CD14-positive monocyte (primary cell): ENCODE data around the gene SH2D4B. TPM values are rescaled to one million over a fixed set of nuclear protein-coding genes. Genes with fewer than 3 reads are reported as not detected.

Experiments
- DNase-seq, 3 donors: peaks; one replicate each; pipeline ENCODE4 v3.0.0-alpha.2; 2011 to 2022
- H2AFZ ChIP-seq: 2 replicates; pipeline ENCODE4 v1.6.0; 2012; ENCODE audit warnings: mild to moderate bottlenecking, low read depth, low read length, inconsistent platforms; ENCODE audit not compliant: insufficient read depth, poor library complexity, severe bottlenecking
- H3K27ac ChIP-seq, 2 donors: 1 replicate in 1 of 2; 2 replicates in 1 of 2; pipeline ENCODE4 v1.5.1; 2012 to 2013; ENCODE audit warnings: low read length in 2 of 2, control low read depth in 1 of 2, inconsistent platforms in 1 of 2, low read depth in 1 of 2, mild to moderate bottlenecking in 1 of 2
- H3K27me3 ChIP-seq, 2 donors: one replicate each; pipeline versions ENCODE4 v1.6.0 to v1.6.1; 2011 to 2013; ENCODE audit warnings: low read length in 2 of 2; ENCODE audit not compliant: control insufficient read depth in 2 of 2, insufficient read depth in 2 of 2
- H3K36me3 ChIP-seq, 2 donors: replicated peaks in 1 of 2; 1 replicate in 1 of 2; 2 replicates in 1 of 2; pipeline versions ENCODE4 v1.5.1 to v1.6.1; 2012 to 2013; ENCODE audit warnings: low read length in 2 of 2, control low read depth in 1 of 2, inconsistent platforms in 1 of 2, mild to moderate bottlenecking in 1 of 2; ENCODE audit not compliant: insufficient read depth in 2 of 2, control insufficient read depth in 1 of 2
- H3K4me1 ChIP-seq, 2 donors: 1 replicate in 1 of 2; 2 replicates in 1 of 2; pipeline versions ENCODE4 v1.5.1 to v1.6.1; 2012 to 2013; ENCODE audit warnings: low read length in 2 of 2, control low read depth in 1 of 2, inconsistent platforms in 1 of 2, mild to moderate bottlenecking in 1 of 2, moderate library complexity in 1 of 2; ENCODE audit not compliant: insufficient read depth in 2 of 2, control insufficient read depth in 1 of 2
- H3K4me2 ChIP-seq: replicated peaks from 2 replicates; pipeline ENCODE3; 2012; ENCODE audit warnings: low read length, moderate library complexity, mild to moderate bottlenecking; ENCODE audit not compliant: poor library complexity, severe bottlenecking; ENCODE audit errors: extremely low read depth
- H3K4me3 ChIP-seq, 3 experiments: fragments of 200-600 bp in 1 of 3; sonication (generic) in 1 of 3; replicated peaks in 1 of 3; 1 replicate in 2 of 3; 2 replicates in 1 of 3; pipeline ENCODE4 v1.5.1; 2011 to 2013; ENCODE audit warnings: low read length in 3 of 3, mild to moderate bottlenecking in 3 of 3, control low read depth in 2 of 3, low read depth in 2 of 3, inconsistent platforms in 1 of 3, moderate library complexity in 1 of 3
- H3K79me2 ChIP-seq: 2 replicates; pipeline ENCODE4 v1.6.0; 2012; ENCODE audit warnings: mild to moderate bottlenecking, control low read depth, inconsistent platforms, low read length, moderate library complexity; ENCODE audit not compliant: insufficient read depth
- H3K9ac ChIP-seq: 2 replicates; pipeline ENCODE4 v1.6.0; 2017; ENCODE audit warnings: low read length, mild to moderate bottlenecking; ENCODE audit not compliant: insufficient read depth, poor library complexity, severe bottlenecking
- H3K9me3 ChIP-seq, 2 donors: replicated peaks in 1 of 2; 1 replicate in 1 of 2; 2 replicates in 1 of 2; pipeline versions ENCODE4 v1.5.1 to v1.6.1; 2012 to 2013; ENCODE audit warnings: low read length in 2 of 2, control low read depth in 1 of 2; ENCODE audit not compliant: control insufficient read depth in 1 of 2, insufficient read depth in 1 of 2
- H4K20me1 ChIP-seq: 2 replicates; pipeline ENCODE4 v1.6.0; 2012; ENCODE audit warnings: mild to moderate bottlenecking, low read length, control low read depth, moderate library complexity; ENCODE audit not compliant: insufficient read depth
- H3K27ac Mint-ChIP-seq, 7 donors: one replicate each; pipeline ENCODE4 v1.8.0; 2020; ENCODE audit warnings: mild to moderate bottlenecking in 7 of 7, mixed read lengths in 7 of 7, moderate library complexity in 6 of 7, inconsistent platforms in 2 of 7
- H3K27me3 Mint-ChIP-seq, 3 donors: one replicate each; pipeline ENCODE4 v1.8.0; 2021 to 2022; ENCODE audit warnings: low read depth in 3 of 3, mild to moderate bottlenecking in 3 of 3, mixed read lengths in 3 of 3, moderate library complexity in 3 of 3, inconsistent platforms in 1 of 3
- H3K36me3 Mint-ChIP-seq, 2 donors: one replicate each; pipeline ENCODE4 v1.8.0; 2020; ENCODE audit warnings: mixed read lengths in 2 of 2, inconsistent platforms in 1 of 2, mild to moderate bottlenecking in 1 of 2
- H3K4me1 Mint-ChIP-seq: one replicate; pipeline ENCODE4 v1.8.0; 2020; ENCODE audit warnings: mild to moderate bottlenecking, mixed read lengths
- H3K4me3 Mint-ChIP-seq, 2 donors: one replicate each; pipeline ENCODE4 v1.8.0; 2020; ENCODE audit warnings: mild to moderate bottlenecking in 2 of 2, mixed read lengths in 2 of 2, moderate library complexity in 1 of 2
- H3K9me3 Mint-ChIP-seq, 7 donors: one replicate each; pipeline ENCODE4 v1.8.0; 2020 to 2022; ENCODE audit warnings: mixed read lengths in 7 of 7, mild to moderate bottlenecking in 6 of 7, moderate library complexity in 6 of 7, inconsistent platforms in 2 of 7
- CTCF ChIP-seq: fragments of 200-600 bp; IDR thresholded peaks from one replicate; pipeline ENCODE4 v1.8.0; 2022; ENCODE audit warnings: antibody characterized with exemption, mild to moderate bottlenecking
- WGBS: methylation state at CpG from one replicate; pipeline ENCODE4 v1.1.5; 2013; ENCODE audit warnings: missing lambda C conversion rate; ENCODE audit not compliant: insufficient coverage; 5-methylcytosine and 5-hydroxymethylcytosine counted together
- intact Hi-C, 2 donors: fragments of 100-400 bp; cut with micrococcal nuclease; formaldehyde crosslinking; loops; one replicate each; pipeline versions ENCODE4 v1.15.0 to v1.15.1; 2023
- polyA plus RNA-seq, 3 donors: library from polyadenylated mRNA; depleted of rRNA in 1 of 3; unstranded in 2 of 3; stranded (reverse) in 1 of 3; fragments of 300-500 nt in 2 of 3; fragments of >200 nt in 1 of 3; fragmentation: Illumina TruSeq in 2 of 3; gene quantifications; 1 replicate in 2 of 3; 2 replicates in 1 of 3; pipeline ENCODE4 v1.2.3, GENCODE V29; 2012 to 2021

SH2D4B gene
- polyA plus RNA-seq, 3 donors, result 0.01 TPM; not detected in 2

GRCh38 chr10:80513106-80513505 is 24.6 kb upstream of the SH2D4B start:
- peaks cover 93 to 100% of the 10 kb centered on the region in 2 donors for H3K36me3 ChIP-seq
- no peak overlapping the region for H3K4me3 ChIP-seq
- H3K27ac ChIP-seq, result no peak overlapping the region
- H3K4me1 ChIP-seq, result peaks cover 0 to 7% of the 10 kb centered on the region in 2 donors
- H3K9ac ChIP-seq, result no peak overlapping the region
- no peak for TF ChIP-seq CTCF
- Mint-ChIP-seq H3K4me1 (peaks cover 23% of the 10 kb centered on the region), H3K27ac (no peak overlapping the region), H3K4me3 (no peak overlapping the region), H3K9me3 (no peaks in the 10 kb centered on the region), H3K27me3 (no peaks in the 10 kb centered on the region), H3K36me3 (peaks cover 93 to 100% of the 10 kb centered on the region in 2 donors)
- no peak overlapping the region for H3K4me2 ChIP-seq
- WGBS, result 91% methylated on average over 5 of the region's 6 CpGs
- peaks cover 63% of the 10 kb centered on the region for H3K79me2 ChIP-seq
- peaks cover 100% of the 10 kb centered on the region for H4K20me1 ChIP-seq
- no peaks in the 10 kb centered on the region for H3K27me3 ChIP-seq
- no peak for DNase-seq
- H2AFZ ChIP-seq, result no peak overlapping the region
- intact Hi-C loops, result no loop called here
- no peaks in the 10 kb centered on the region for H3K9me3 ChIP-seq

- H3K36me3 ChIP-seq, result peaks cover 95 to 100% of the 10 kb centered on the region in 2 donors
- H4K20me1 ChIP-seq, result peaks cover 100% of the 10 kb centered on the region
- no peak for DNase-seq
- no peak overlapping the region for H3K4me2 ChIP-seq
- peaks cover 0 to 10% of the 10 kb centered on the region in 2 donors for H3K4me1 ChIP-seq
- Mint-ChIP-seq H3K27ac (peak overlapping the region in 3 of 7 donors; percentile 3 to 41 (median 15)), H3K36me3 (peaks cover 94 to 100% of the 10 kb centered on the region in 2 donors), H3K27me3 (no peaks in the 10 kb centered on the region), H3K4me3 (no peak overlapping the region), H3K4me1 (peaks cover 22% of the 10 kb centered on the region), H3K9me3 (peaks cover 0 to 3% (median 0%) of the 10 kb centered on the region in 7 donors)
- H2AFZ ChIP-seq, result no peak overlapping the region
- no peak for TF ChIP-seq CTCF
- H3K4me3 ChIP-seq, result no peak overlapping the region
- peak overlapping the region in 1 of 2 donors; percentile 34 for H3K27ac ChIP-seq
- no peak overlapping the region for H3K9ac ChIP-seq
- intact Hi-C loops, result no loop called here
- no CpG with 5 or more reads among the region's 5 CpGs for WGBS
- H3K9me3 ChIP-seq, result no peaks in the 10 kb centered on the region
- peaks cover 42% of the 10 kb centered on the region for H3K79me2 ChIP-seq
- no peaks in the 10 kb centered on the region for H3K27me3 ChIP-seq
Measured at GRCh38 chr10:80515511-80515910, 22.2 kb upstream of the SH2D4B start.
